A549 (cell line): ENCODE results near the gene BSND.

ENCODE experiments used
- CEBPB ChIP-seq, 2 experiments: fragments of >200 bp in 1 of 2; sonication (Bioruptor Twin) in 1 of 2; formaldehyde crosslinking in 1 of 2; IDR thresholded peaks; 2 replicates each; pipeline ENCODE4 v1.6.1; 2012 to 2016
- CTCF ChIP-seq: fragments of >200 bp; sonication (Bioruptor Twin); formaldehyde crosslinking; IDR thresholded peaks from 3 replicates; pipeline ENCODE4 v1.5.1; 2016
- EP300 ChIP-seq, 2 experiments: fragments of >200 bp; sonication (Bioruptor Twin); formaldehyde crosslinking; IDR thresholded peaks; 2 replicates in 1 of 2; 3 replicates in 1 of 2; pipeline ENCODE4 v1.6.1; 2016 to 2017
- JUN ChIP-seq, 2 experiments: fragments of >200 bp; sonication (Bioruptor Twin); formaldehyde crosslinking; IDR thresholded peaks; 2 replicates in 1 of 2; 3 replicates in 1 of 2; pipeline ENCODE4 v1.6.1; 2016 to 2017
- KDM1A ChIP-seq: fragments of 200-600 bp; sonication (generic); IDR thresholded peaks from 2 replicates; pipeline ENCODE4 v1.6.1; 2016; ENCODE audit warnings: low read depth, mild to moderate bottlenecking
- PHF8 ChIP-seq: fragments of 200-600 bp; sonication (generic); IDR thresholded peaks from 2 replicates; pipeline ENCODE4 v1.6.1; 2016; ENCODE audit warnings: low read depth, mild to moderate bottlenecking, antibody characterized with exemption, moderate library complexity, borderline replicate concordance
- POLR2A ChIP-seq: IDR thresholded peaks from 2 replicates; pipeline ENCODE4 v1.6.1; 2012; ENCODE audit warnings: mild to moderate bottlenecking, low read length
- POLR2AphosphoS2 ChIP-seq: conservative IDR thresholded peaks from 2 replicates; pipeline ENCODE4 v1.6.1; 2012; ENCODE audit warnings: low read length, improper control_type of control experiment, inconsistent platforms
- RAD21 ChIP-seq, 2 experiments: fragments of >200 bp in 1 of 2; sonication (Bioruptor Twin) in 1 of 2; formaldehyde crosslinking in 1 of 2; IDR thresholded peaks in 1 of 2; conservative IDR thresholded peaks in 1 of 2; 2 replicates in 1 of 2; 3 replicates in 1 of 2; pipeline ENCODE4 v1.6.1; 2012 to 2018; ENCODE audit warnings: inconsistent platforms in 1 of 2
- RCOR1 ChIP-seq: fragments of 150-350 bp; IDR thresholded peaks from 2 replicates; pipeline ENCODE4 v1.6.1; 2014; ENCODE audit warnings: antibody characterized with exemption, low read length, low read depth
- RFX5 ChIP-seq: fragments of 450-650 bp; IDR thresholded peaks from 2 replicates; pipeline ENCODE4 v1.7.1; 2014; ENCODE audit warnings: antibody characterized with exemption, mild to moderate bottlenecking, moderate library complexity
- TF ChIP-seq, protein P1 (sequence below): fragments of 200-600 bp; sonication (generic); IDR thresholded peaks from 2 replicates; pipeline ENCODE4 v1.6.1; 2016; ENCODE audit warnings: antibody characterized with exemption, mild to moderate bottlenecking, moderate library complexity
- TF ChIP-seq, protein P2 (sequence below): IDR thresholded peaks from 2 replicates; pipeline ENCODE4 v1.6.1; 2012; ENCODE audit warnings: low read depth, borderline replicate concordance
- TF ChIP-seq, protein P3 (sequence below): IDR thresholded peaks from 2 replicates; pipeline ENCODE4 v1.6.1; 2012

GRCh38 chr1:55043011-55043410 lies 44.3 kb downstream of the BSND start:
- TF ChIP-seq RFX5 (no peak), PHF8 (no peak), POLR2A (no peak), RAD21 (conservative IDR thresholded peaks at IDR 0.05 in 1 of 2, IDR thresholded peaks at IDR 0.05 in 1 of 2) (no peak), JUN (IDR thresholded peaks at IDR 0.05) (no peak), CTCF (no peak), POLR2AphosphoS2 (no peak), KDM1A (no peak), RCOR1 (no peak), EP300 (IDR thresholded peaks at IDR 0.05) (no peak), CEBPB (IDR thresholded peaks at IDR 0.05) (no peak)
- TF ChIP-seq, protein P1, sequence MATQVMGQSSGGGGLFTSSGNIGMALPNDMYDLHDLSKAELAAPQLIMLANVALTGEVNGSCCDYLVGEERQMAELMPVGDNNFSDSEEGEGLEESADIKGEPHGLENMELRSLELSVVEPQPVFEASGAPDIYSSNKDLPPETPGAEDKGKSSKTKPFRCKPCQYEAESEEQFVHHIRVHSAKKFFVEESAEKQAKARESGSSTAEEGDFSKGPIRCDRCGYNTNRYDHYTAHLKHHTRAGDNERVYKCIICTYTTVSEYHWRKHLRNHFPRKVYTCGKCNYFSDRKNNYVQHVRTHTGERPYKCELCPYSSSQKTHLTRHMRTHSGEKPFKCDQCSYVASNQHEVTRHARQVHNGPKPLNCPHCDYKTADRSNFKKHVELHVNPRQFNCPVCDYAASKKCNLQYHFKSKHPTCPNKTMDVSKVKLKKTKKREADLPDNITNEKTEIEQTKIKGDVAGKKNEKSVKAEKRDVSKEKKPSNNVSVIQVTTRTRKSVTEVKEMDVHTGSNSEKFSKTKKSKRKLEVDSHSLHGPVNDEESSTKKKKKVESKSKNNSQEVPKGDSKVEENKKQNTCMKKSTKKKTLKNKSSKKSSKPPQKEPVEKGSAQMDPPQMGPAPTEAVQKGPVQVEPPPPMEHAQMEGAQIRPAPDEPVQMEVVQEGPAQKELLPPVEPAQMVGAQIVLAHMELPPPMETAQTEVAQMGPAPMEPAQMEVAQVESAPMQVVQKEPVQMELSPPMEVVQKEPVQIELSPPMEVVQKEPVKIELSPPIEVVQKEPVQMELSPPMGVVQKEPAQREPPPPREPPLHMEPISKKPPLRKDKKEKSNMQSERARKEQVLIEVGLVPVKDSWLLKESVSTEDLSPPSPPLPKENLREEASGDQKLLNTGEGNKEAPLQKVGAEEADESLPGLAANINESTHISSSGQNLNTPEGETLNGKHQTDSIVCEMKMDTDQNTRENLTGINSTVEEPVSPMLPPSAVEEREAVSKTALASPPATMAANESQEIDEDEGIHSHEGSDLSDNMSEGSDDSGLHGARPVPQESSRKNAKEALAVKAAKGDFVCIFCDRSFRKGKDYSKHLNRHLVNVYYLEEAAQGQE: no peak
- TF ChIP-seq, protein P2, sequence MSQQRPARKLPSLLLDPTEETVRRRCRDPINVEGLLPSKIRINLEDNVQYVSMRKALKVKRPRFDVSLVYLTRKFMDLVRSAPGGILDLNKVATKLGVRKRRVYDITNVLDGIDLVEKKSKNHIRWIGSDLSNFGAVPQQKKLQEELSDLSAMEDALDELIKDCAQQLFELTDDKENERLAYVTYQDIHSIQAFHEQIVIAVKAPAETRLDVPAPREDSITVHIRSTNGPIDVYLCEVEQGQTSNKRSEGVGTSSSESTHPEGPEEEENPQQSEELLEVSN: no peak
- TF ChIP-seq, protein P3, sequence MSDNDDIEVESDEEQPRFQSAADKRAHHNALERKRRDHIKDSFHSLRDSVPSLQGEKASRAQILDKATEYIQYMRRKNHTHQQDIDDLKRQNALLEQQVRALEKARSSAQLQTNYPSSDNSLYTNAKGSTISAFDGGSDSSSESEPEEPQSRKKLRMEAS: no peak
